GM10847 (cell line): ENCODE measurements around the gene KLRD1.

Experiments
- POLR2A ChIP-seq: IDR thresholded peaks from 2 replicates; pipeline ENCODE4 v1.6.1; 2011; ENCODE audit not compliant: insufficient read length; ENCODE audit errors: extremely low read depth

Gene KLRD1, protein sequence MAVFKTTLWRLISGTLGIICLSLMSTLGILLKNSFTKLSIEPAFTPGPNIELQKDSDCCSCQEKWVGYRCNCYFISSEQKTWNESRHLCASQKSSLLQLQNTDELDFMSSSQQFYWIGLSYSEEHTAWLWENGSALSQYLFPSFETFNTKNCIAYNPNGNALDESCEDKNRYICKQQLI

DNA sequence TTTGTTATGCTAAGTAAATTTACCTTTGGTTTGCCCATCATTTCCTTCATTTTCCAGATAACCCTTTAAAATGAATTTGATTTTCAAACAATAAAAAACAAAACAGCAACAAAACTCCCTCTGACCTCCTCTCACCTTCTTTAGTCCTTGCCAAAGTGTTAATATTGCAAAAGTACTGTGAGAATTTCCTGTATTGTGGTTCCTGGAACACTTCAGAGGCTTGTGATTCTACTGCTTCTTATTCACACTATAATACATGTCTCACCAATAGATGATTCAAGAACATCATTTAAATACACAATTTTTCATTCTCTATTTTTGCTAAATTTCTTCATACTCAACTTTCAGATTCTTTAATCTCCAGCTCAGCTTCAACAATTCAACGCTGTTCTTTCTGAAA is at the start of gene KLRD1:
KLRD1 (plus strand) TSS at position 241 of the 400 bp plus-strand sequence. CDS start 208 bp downstream, outside the sequence.
- TF ChIP-seq POLR2A: no peak

DNA sequence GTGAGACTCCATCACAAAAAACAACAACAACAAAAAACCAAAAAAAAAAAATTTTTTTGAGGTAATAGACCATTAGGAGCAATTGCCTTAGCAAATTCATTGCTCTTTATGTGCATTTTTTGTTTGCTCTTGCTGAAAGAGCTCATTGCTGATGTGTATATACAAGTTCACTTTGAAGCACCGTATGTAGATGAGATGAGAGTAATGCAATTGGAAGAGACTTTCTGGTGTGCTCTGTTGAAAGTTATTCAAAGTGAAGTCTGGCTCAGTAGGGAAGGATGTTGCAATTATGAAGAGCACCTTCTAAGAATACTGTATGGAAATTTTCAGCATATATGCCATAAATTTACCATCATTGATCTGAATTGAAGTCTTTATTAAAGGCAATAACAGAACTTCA is 46.7 kb upstream of the KLRD1 start:
- TF ChIP-seq POLR2A: no peak

DNA sequence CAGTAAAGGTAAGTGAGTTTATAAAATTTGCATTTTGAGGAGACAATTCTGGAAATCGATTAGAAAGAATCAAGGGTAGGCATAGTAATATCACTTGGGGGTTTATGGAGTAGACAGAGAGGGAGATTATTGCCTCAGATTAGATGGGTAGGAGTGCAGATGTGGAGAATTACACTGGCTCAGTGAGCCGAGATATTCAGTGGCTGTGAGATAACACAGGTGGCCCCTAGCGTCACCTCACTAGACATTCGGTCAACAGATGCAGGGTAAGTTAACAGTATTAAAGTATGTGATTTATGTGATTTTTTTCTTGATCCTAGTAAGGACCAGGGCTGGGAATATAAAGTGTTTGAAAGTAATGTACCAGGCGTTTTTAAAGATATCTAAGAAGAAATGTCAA is 39.6 kb upstream of the KLRD1 start:
- no peak for TF ChIP-seq POLR2A

DNA sequence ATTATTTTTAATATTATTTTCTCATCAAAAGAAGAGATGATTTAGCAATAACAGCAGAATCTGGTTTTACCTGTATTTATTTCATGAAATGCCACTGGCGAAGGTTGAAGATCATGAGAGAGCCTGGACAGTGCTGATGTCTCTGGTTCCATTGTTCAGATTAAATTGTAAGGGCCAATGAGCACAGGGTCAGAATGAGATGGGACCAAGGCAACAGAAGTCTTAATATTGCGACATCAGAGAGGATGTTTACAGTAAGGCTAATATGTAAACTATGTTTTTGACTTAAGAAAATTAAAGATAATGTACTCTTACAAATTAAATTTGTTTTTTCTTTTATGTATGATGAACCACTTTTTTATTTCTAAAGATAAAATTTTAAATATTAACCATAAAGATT is 35.2 kb upstream of the KLRD1 start:
- TF ChIP-seq POLR2A: no peak

DNA sequence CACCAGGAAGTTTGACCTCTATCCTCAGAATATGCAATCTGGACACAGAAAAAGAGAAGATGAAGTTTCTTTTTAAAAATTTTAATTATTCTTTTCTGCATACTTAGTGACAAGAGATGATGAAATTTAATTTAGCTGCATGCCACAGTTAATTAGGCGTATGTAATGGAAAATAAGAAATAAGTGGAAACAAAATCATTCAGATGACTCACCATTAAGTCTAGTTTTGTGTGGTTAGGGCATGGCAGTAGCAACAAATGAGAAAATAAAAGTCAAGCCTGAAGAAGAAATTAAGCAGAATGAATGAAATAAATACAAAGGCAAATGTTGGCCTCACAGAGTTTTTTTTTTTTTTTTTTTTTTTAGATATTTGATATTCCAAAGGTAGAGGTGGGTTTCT is 30.9 kb upstream of the KLRD1 start:
- TF ChIP-seq POLR2A: no peak

DNA sequence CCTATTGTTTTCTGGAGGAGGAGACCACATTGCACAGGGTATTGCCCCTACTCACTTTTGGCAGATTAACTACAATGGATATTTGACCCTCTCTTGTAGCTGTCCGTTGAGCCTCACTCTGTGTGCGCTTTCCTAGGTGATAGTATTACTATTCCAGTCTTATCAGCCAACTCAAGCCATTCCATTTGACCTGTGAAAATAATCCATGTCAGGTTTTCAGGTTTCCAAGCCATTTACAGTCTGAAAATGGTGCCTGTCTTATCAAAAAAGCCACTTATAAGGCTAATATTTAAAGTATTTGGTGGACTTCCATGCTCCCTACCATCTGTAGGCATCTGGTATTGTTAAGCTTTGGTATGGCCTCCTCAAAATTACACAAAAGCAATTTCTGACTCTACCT is 29.6 kb upstream of the KLRD1 start:
- TF ChIP-seq POLR2A: no peak

DNA sequence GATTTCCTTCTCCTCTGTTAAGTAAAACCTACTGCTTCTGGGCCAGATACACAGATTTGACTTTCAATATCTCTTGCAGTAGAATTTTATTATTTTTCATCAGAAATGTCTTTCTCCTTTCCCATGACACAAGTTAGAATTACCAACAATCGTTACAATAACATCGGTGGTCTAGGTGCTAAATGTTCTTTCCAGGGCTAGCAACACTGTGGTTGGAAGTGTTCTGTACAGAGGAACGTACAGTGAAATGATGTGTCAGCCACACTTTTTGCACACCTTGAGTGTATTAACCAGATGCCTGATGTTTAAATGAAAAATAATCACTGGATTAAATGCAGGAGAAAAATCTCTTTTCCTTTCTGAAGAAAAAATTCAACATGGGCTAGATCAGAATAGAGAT is 27.7 kb upstream of the KLRD1 start:
- no peak for TF ChIP-seq POLR2A

DNA sequence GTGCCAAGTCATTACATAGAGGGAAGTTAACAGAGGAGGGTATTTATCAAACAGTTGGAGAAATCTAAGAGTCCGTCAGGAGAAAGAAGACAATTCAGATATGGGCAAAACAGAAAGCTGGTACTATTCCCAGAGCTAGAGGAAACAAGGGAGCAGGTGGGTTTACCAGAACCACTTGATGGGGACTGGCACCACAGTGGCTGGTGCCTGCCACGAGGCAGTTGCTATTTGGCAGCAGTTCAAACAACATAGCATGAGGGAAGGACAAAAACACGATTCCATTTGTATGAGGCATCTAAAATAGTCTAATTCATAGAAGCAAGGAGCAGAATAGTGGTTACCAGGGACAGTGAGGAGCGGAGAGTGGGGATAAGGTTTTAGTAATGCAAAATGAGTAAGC is 24.6 kb upstream of the KLRD1 start:
- TF ChIP-seq POLR2A: no peak

DNA sequence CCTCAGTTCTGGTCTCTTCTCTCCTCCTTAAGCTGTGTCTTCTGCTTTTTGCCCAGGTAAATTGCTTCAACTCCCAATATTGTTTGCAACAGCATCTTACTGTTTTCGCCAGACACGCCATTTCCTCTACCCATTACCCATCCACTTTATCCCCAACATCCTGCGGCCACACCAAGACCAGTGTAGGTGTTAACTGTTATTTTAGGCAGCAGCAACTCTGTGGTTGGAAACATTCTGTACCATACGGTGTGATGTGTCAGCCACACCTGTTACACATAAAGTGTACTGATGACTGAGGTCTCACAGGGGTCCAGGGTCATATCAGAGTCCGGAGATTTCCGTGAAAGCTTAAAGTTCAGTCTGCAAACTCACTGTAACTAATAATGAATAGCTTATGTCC is 21.8 kb upstream of the KLRD1 start:
- TF ChIP-seq POLR2A: no peak

DNA sequence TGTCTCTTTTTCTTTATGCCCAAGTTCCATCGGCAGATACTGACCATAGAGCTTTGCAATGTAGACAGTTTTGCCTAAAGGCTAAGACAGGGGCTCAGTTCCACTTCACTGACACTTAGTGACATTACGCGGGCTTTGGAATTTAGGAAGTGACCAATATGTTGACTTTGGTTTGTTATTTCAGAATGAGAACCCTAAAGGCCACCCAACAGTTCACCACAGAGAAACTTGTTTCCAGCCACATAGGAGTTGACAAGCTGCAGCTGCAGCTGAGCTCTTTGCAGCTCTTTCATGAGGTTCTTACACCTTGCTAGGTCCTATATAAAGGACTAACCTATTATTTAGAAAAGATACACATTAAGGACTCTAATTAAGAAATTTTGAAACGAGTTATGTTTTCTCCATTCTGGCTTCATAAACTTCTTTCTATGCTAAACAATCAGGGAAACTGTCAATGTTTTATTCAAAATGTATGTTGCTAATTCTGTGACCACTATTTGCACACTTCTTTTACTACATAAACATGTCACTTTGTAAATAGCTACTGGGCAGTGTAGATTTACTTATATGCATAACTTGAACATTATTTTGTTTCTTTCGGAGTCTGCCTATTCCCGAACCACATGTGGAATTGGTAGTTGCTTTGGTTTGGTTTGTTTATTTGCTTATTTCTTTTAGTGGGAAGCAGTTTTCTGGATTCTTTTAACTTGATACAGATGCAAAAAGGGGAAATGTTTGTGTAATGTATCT is 18.5 kb upstream of the KLRD1 start:
- no peak for TF ChIP-seq POLR2A

DNA sequence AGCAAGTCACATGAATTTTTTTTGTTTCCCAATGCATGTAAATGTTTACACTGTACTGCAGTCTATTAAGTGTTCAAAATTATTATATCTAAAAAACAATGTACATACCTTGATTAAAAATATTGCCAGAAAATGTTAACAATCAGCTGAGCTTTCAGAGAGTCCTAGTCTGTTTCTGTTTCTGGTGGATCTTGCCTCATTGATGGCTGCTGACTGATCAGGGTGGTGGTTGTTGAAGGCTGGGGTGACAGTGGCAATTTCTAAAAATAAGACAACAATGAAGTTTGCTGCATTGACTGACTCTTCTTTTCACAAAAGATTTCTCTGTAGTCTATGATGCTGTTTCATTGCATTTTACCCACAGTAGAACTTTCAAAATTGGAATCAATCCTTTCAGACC is 16.6 kb upstream of the KLRD1 start:
- no peak for TF ChIP-seq POLR2A

DNA sequence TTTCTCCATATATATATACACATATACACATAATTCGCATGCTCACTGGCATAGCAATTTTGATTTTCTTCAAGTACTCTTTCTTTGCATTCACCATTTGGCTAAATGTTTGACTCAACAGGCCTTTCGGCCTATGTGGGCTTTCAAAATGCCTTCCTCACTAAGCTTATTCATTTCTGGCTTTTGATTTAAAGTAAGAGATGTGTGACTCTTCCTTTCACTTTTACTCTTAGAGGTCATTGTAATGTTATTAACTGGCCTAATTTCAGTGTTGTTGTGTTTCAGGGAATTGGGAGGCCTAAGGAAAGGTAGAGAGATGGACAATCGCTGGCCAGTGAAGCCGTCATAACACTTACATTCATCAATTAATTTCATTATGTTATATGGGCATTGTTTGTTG is 14.5 kb upstream of the KLRD1 start:
- no peak for TF ChIP-seq POLR2A

DNA sequence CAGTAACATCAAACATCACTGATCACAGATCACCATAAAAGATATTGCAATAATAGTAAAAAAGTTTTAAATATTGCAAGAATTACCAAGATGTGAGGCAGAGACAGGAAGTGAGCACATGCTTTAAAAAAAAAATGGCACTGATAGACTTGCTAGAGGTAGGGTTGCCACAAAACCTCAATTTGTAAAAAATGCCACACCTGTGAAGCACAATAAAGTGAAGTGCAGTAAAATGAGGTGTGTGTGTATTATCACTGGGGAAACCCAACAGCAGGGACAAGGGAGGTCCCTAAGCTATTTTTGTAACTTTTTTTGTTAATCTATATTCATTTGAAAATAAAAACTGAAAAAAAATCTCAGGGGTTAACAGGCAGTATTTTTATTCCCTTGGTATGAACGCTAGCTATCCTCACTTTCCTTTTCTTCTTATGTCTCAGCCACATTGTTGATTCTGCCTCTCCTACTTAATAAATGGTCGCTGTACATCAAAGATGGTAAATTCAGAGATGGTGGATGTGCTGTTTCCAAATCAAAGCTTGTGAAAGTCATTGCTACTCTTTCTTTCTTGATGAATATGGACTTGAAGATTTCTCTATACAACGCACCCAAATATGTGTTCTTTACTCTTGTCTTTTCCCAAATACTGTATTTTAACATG is 14.0 kb upstream of the KLRD1 start:
- no peak for TF ChIP-seq POLR2A

DNA sequence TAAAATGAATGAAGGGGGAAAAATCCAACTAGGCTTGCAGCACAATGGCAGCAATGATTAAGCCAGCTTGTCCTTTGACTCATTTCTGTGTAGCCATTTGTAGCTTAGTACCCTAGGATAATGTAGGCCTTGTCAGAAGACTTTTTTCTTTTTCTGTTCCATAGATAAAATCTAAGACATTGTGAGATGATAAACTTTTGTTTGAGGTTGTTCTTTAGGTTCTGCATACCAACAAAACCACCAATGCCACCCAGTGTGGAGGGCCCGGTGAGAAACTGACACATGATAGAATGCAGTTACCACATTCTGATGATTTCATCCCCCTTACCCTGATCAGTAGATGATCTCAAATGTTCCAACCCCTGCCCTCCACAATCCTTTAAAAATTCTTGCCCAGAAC is 6.6 kb upstream of the KLRD1 start:
- no peak for TF ChIP-seq POLR2A

DNA sequence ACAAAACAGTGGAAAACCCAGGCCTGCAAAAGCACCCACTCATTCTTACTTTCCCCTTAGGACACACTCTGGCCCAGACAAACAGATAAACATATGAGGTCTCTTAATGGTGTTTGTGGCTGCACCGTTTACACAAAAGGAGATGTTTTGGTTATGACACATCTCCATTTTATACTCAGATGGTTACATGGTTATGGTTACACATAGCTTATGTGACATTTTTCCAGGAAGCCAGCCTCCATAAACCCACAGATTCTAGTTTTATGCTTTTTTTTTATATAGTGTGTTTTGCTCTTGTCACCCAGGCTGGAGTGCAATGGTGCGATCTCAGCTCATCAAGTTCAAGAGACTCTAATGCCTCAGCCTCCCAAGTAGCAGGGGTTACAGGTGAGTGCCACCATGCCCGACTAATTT is 3.5 kb upstream of the KLRD1 start:
- TF ChIP-seq POLR2A: no peak

DNA sequence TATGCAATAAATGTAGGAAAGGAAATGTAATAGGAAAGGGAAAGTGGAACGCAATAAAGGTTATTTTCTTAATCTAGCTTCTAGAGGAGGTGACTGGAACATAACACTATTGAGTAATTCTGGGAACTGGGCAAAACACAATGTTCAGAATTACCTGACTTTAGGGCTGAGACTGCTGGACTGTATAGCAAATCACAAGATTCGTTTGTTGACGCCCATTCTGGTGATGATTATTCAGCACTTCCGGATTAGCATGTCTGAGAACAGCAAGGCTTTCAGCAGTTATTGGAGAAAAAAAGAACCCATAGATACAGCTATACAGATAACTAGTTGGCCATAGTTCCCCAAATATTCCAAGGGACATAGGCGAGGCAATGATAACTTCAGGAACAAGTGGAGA is 2.3 kb upstream of the KLRD1 start:
- TF ChIP-seq POLR2A: no peak
